ENCODE data around the gene ECHDC3.
"Not testable (repeated sequence)": the region's sequence is repeated elsewhere in the genome, so short reads cannot be mapped to it uniquely, and the experiment has no call there.

Gene ECHDC3

DNA sequence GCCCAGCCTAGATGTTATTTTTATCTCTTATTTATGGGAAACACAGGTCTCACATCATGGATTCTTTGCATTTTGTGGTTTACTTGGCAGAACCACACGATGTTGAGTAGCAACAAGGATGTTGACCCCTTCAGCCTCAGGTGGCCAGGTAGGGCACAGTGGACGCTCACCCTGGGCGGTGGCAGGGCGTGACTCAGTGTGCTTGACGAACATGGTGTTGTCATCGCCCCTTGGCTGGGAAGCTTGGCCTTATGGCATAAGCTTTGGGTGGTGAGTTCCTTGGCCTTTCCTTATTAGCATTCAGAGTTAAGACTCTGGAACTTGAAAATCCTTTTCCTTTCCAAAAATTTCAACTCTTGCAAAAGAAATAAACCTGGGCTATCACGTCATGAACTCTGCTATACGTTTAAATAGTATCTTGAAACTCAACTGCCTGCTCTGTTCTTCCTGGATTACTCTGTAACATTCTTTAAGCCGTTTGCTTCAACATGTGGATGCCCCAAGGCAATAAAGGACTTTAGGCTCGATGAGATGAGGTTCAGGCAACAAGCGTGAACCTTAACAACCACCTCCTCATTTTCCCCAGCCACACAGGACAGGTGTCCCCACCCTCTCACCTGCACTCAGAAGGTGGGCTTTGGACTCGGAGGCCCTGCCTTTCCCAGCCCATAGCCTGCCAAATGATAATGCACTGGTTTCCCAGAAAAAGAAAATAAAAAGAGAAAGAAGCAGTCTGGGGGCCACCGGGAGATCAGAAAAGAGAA lies 22.5 kb upstream of the ECHDC3 start:
- DNase-seq, result no peak

DNA sequence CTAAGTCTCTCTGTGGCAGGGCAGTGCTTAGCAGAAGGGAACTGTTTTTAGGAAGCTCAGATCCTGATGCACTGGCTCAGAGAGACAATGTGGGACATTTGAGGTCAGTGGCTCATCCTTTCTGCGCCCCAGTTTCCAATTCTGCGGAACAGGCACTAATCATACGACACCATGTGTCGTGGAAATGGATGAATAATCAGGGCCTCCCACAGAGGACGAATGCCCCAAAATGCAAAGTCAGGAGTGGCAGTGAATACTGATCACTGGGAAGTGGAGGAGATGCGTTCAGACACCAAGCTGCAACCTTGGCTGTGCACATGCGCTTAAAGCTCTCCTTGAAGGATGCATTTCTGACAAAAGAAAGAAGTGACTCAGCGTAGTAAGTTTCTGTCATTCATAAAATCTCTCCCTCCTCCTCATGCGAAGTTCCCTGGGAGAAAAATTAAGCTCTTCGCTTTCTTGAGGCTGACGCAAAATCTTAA lies 21.9 kb upstream of the ECHDC3 start:
- no peak for DNase-seq

DNA sequence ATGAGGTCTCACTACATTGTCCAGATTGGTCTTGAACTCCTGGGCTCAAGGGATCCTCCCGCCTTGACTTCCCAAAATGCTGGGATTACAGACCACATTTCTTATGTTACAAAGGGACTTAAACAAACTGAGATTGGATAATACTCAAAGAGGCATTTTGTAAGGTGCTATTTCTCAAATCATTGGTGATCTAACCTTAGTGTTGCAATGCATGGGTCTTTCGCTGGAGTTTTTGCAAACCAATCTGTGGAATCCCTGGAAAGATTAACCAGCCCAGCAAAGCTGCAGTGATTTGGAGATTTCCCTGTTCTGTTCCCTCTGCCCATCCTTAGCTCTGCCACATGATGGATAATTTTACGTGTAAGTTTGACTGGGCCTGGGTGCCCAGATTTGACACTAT lies 20.4 kb upstream of the ECHDC3 start:
- no peak for DNase-seq

DNA sequence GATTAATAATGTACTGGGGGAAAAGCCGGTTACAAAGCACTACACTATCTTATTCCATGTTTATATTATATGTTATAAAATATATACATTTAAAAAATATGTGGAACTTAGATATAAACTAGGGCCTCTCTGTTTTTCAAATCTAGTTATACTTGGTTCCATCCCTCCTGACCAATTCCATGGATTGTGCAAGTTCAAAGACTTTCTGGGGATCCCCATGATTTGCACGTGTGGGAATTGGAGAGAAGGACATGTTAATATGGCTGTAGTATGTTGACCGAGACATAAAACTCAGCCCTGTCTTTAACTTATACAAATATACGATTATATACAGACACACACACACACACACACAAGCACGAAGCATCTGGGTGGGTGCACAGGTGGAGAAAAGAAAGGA lies 18.8 kb upstream of the ECHDC3 start:
- no peak for DNase-seq

DNA sequence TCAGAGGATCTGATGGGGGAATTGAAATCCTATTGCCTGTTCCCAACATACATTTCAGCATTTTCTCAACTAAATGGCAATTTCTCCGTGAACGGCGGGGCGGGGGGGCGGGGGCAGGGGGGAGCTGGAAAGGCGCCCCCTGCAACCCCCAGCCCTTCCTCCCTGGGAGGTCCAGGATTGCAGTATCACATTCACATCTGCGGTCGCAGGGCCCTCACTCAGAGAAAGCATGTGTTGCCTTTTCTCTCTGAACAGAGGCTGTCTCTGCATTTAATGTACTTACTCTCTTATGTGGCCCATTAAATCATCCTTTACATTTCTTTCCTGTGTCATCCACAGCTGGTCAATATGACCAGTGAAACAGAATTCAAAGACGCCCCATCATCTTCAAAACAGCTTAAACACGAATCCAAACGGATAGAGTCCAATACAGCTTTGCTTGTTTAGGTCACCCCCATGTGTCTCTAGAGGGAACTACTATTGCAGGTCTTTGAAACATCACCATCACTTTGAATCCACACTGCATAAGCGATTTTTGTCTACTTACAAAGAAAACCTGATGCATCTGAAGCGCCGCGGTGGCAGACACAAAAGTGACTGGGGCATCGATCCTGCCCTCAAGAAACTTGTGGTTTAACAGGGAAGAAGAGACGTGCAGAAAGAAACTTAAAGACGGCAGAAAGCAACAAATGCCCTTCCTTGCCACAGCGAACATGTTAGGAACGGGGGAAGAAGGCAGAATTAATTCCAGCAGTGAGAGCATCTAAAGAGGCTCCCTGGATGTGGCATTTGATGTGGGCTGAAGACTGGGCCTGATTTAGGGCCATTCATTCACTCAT lies 17.0 kb upstream of the ECHDC3 start:
- DNase-seq, result peak in 1 of 2 experiments; percentile 47

DNA sequence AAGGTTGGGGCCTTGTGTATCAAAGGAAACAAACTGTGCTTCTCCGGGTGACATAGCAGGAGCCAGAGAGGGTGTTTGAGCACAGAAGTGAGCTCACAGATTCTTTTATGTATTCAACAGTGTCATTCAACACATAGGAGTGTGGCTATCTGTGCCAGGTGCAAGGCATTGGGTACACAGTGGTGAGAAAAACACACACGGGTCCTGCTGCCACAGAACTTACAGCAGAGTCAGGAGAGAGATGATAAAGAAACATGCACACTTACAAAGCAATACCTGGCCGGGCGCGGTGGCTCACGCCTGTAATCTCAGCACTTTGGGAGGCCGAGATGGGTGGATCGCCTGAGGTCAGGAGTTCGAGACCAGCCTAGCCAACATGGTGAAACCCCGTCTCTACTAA lies 16.3 kb upstream of the ECHDC3 start:
- no peak for DNase-seq

DNA sequence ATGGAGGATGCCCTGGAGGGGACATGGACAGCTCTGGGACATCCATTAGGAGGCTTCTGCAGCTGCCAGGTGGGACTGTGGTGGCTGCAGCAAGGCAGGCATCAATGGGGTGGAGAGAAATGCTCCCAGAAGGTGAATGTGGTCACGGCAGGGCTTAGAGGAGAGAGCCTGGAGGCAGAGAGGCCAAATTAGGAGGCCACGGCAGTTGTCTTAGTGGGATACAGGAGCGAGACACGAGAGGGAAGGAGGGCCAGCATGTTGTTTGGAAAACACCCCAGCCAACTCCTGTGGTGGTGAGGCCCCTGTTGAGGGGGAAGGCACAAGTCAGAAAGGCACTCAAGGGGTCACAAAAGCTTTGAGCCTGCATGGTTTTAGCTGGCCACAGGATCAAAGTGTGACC lies 14.6 kb upstream of the ECHDC3 start:
- DNase-seq, result no peak

DNA sequence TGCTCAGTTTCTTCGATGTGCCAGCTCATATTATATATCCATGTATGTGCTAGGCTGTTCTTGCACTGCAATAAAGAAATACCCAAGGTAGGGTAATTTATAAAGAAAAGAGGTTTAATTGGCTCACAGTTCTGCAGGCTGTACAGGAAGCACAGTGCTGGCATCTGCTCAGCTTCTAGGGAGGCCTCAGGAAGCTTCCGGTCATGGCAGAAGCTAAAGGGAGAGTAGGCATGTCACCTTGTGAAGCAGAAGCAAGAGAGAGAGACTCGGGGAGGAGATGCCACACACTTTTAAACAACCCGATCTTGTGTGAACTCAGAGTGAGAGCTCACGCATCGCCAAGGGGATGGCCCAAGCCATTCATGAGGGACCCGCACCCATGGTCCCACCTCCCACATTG lies 13.8 kb upstream of the ECHDC3 start:
- no peak for DNase-seq

DNA sequence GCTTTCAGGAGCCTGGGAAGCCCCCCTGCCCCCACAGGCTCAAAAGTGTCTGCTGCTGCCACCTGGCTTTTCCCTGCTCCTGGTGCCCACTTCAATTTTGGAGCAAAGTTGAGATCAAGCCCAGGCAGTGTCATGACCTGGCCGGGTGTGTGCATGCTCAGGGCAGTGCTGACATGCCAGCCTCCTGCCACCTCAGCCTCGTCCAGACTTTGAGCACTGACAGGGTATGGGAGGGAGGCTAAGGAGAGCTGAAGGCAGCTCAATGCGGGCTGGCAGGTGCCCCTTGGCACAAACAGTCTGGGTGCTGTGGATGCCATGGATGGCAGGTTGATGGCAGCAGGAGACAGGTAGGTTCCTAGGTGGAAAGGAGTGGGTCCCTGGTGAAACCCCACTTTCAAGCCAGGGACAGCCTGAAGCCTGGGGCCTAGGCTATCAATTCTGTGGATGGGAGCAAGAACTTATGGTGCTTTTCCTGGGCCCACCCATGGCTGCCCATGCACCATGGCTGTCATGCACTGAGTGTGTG lies 12.3 kb upstream of the ECHDC3 start:
- DNase-seq, result no peak

DNA sequence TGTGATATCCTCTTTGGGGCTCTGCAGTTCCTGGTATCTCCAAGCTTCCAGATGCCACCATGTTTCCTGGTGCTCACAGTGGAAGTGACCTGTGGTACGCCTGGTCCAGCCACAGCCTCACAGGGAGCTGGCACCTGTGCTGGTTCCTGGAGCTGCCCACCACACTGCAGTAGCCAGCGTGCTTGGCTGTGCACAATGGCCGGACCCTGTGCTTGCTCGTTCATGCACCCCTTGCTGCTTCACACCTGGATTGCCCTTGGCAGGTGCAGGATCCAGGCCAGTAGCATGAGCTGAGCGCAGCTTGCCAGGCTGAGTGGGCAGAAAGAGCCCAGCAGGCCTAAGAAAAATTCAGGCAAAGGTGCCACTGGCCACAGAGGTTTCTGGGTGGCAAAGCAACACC lies 11.4 kb upstream of the ECHDC3 start:
- DNase-seq, result no peak

DNA sequence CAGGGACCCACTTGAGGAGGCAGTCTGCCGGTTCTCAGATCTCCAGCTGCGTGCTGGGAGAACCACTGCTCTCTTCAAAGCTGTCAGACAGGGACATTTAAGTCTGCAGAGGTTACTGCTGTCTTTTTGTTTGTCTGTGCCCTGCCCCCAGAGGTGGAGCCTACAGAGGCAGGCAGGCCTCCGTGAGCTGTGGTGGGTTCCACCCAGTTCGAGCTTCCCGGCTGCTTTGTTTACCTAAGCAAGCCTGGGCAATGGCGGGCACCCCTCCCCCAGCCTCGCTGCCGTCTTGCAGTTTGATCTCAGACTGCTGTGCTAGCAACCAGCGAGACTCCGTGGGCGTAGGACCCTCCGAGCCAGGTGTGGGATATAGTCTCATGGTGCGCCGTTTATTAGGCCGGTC lies 5.4 kb upstream of the ECHDC3 start:
- not testable (repeated sequence) for DNase-seq

DNA sequence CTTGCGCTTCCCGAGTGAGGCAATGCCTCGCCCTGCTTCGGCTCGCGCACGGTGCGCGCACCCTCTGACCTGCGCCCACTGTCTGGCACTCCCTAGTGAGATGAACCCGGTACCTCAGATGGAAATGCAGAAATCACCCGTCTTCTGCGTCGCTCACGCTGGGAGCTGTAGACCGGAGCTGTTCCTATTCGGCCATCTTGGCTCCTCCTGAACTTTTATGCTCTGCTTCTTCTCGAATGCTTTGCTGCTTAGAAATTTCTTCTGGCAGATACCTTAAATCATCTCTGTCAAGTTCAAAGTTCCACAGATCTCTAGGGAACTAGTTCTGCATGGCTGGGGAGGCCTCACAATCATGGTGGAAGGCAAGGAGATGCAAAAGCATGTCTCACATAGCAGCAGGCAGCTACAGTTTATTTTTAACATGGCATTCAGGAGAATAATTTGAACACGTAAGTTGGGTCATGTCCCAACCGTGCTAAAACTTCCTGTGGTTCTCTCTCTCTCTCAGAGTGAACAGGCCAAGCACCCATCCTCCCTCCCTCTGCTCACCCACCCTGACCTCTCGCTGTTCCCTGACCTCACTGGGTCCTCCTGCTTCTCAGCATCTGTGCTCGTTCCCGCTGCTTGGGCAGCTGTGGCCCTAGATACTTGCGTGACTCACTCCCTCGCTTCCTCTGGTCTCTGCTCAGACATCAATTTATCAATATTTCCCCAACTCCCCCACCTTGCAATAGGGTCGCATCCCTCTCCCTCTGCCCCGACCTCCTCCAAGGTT lies 4.7 kb upstream of the ECHDC3 start:
- DNase-seq, result not testable (repeated sequence)

DNA sequence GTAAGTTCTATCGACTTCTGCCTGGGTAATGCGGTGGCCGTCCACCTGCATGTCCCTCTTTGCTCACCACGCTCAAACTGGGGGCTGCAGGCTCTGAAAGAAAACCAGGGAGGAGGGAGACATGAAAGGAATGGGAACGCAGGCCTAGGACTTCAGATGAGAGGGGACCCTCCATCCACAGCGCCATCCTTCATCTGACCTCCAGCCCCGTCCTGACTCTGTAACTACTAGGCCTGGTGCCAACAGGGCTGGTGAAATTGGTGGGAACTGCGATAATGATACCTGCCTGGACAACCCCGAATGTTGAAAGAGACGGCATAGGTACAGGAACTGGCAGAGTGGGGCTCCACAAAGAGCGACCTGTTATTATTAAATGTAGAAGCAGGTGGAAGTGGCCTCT lies 1.3 kb upstream of the ECHDC3 start:
- no peak for DNase-seq

DNA sequence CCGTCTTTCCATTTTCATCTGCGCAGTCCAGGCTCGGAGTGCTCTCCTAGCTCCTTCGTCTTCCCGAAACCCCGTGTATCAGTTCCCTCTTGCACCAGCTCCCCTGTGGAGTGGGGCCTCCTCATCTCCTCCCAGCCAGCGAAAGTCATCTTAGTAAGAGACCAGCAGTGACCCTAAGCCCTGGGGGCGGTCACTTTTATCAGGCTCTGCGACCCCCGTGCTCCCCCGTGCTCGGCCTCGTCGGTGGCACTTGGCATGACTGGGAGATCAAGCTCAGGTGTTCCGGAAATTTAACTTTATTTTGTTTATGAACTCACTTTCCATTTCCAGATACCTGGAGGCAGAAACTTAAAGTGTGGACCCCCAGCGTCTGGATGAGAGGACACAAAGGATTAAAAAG lies 574 bp upstream of the ECHDC3 start:
- DNase-seq, result no peak

DNA sequence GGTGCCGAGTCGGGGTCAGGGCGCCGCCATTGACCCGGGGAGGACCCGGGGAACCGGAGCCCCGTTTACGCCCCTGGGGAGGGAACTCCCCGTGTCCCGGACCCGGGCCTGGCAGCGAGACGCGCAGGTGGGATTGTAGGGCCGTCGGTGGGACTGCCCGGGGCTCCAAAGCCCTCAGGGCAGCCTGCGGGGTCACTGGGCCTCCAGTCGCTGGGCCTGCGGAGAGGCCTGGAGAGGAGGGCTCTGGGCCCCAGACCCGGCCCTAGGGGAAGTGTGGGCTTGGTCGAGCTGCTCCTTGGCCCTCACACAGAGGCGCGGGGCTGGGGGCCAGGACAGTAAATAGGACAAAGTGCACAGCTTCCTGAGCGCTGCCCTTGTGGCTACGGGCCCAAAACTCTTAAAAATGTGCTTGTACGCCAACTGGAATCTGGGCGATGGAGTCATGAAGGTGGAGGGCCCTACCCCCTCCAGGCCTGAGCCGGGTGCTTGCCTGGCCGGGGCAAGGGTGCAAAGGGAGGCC lies 657 bp downstream of the ECHDC3 start:
- no peak for DNase-seq

DNA sequence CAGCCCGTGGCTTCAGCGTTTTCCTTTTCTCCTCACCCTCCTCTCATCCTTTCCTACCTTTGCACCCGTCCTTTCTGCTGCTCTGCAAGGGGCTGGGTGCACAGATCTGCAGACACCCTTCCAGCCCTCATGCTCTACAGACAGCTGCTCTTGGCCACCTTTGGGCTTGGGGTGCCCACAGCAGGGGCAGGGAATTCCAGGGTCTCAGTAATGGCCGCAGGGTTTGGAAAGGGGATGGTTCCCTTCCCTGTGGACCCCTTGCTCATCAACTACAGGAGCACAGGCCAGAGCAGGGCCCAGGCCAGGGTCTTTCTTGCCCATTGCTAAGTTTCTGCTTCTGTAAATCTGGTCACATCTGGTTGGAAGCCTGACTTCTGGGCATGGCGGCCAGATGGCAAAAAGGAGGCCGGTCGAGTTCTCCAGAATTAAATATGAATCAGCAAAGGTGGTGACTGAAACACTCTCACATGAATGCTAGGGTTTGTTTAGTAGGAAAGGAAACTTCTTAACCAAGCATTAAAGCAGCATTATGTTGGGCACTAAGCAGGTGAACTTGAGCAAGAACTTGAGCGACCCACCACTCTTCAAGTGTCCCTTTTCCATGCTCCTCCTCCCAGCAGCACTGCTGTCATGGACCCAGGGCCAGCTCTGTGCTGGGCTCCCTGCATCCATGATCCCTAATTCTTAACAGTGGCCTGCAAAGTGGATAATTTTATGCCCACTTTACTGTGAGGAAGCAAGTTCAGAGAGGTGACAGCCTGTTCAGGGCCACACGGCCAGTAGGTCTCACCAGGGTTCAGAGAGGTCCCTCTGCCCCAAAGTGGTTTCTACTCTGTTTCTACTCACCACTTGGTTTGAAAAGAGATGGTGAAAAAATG lies 1.5 kb downstream of the ECHDC3 start:
- no peak for DNase-seq

DNA sequence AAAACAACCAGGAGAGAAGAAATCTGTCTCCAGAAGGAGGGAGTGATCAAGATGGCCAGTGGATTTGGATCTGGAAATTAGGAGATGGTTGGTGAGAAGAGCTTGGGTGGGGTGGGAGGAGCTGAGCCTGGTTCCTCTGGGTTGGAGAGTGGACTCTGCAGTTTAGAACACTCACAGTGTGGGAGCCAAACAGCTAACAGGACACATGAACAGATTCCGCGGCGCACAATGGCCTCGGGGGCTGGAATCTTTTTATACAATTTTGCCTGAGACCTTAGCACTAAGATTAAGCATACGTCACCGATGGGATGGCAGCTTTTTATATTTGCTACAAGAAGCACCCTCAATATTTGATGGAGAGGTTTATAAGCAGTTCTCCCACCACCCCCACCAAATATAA lies 2.9 kb downstream of the ECHDC3 start:
- no peak for DNase-seq

DNA sequence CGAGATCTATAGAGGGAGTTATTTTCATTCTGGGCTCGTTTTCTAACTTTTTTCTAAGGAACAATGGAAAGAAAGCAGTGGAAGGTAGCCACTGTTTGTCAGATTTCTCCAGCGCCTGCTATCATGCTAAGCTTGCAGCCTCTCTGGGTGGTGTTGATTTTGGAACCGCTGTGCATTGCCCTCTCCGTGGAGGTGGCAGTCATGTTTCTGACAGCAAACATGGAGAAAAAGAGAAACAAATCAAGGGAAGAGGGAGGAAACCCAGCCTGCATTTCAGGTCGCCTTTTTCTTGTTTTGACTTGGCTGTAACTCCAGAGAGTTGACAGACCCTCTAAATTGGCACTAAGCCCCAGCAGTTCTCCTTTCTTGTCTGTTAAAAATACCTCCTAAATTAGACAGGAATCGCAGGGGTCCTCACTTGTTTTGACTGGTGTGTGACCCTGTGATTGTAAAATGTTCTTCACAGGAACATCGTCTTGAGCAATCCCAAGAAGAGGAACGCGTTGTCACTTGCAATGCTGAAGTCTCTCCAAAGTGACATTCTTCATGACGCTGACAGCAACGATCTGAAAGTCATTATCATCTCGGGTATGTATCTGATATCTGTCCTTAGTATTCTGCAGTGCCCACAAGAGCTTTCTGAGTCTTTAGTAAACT lies 4.8 kb downstream of the ECHDC3 start:
- no peak for DNase-seq

DNA sequence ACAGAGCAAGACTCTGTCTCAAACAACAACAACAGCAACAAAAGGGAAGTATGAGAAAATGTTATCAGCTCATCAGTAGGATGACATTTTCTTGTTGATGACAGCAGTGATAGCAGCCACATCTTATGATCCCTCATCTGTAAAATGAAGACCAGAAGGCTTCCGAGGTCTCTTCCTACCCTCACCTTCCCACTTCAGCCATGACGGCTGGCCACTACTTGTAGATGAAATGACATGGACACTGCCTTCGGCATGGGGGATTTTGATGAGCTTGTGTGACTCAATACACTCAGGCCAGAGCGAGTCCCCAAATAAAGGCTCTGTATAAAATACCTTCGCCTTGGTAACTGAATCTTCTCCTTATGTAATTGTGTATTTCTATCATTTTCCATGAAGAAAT lies 6.7 kb downstream of the ECHDC3 start:
- DNase-seq, result no peak

DNA sequence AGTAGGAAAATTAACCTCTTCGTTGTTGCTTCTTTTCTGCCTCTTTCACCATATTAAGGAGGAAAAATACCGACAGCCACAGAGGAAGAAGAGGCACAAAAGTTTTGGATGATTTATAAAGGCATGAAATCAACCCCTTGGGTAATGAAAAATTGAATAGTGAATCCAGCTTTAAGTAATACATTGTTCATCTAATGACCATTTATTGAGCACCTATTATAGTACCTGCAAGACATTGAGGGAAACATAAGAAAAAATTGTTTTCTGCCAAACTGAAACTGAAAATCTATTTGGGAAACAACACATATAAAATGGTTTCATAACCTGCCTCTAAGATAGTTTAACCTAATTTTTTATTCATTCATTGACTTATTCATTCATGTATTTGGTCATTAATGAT lies 8.2 kb downstream of the ECHDC3 start:
- no peak for DNase-seq

DNA sequence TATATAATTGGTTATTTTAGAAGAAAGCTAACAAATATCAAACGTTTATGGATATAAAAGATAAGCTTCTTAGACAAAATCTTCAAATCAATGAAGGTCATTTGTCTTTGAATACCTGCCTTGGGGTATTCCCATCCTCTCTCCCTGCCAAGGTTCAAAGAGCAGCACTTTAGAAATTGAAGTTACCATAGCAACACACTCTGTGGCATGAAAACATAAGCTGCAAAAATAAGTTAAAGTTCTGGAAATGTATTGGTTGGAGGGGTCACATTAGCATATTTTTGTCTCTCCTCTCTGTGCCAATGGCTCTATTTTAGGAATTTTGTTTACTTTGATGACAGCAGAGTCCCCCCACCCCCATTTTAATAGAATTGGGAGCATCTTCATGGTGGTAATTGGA lies 12.0 kb downstream of the ECHDC3 start:
- DNase-seq, result no peak
